NCI-H748 treated with DMSO at 0.1 percent for 48 hours (cell line): Measurements from ENCODE around the gene PPP6R3.
"Not testable (repeated sequence)": the region's sequence is repeated elsewhere in the genome, so short reads cannot be mapped to it uniquely, and the experiment has no call there.

Source experiments
- DNase-seq: peaks from one replicate; lab custom pipeline; 2025; lab: John Stamatoyannopoulos, UW

PPP6R3 gene

GRCh38 chr11:68460741-68461574 lies at the start of gene PPP6R3:
Gene PPP6R3, plus strand, starts transcription at chr11:68460752. Its CDS starts 76,913 bp downstream, at chr11:68537665.
- DNase-seq, result peak; percentile 34

DNA sequence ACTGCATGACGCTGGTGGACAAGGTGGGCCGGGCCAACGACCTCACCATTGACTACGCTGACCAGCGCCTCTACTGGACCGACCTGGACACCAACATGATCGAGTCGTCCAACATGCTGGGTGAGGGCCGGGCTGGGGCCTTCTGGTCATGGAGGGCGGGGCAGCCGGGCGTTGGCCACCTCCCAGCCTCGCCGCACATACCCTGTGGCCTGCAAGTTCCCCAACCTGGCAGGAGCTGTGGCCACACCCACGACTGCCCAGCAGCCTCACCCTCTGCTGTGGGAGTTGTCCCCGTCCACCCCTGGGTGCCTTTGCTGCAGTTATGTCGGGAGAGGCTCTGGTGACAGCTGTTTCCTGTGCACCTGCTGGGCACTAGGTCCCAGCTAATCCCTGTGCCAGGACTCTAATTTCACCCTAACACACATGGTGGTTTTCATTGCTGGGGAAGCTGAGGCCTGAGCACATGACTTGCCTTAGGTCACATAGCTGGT lies 49.0 kb upstream of the PPP6R3 start:
- DNase-seq, result no peak

DNA sequence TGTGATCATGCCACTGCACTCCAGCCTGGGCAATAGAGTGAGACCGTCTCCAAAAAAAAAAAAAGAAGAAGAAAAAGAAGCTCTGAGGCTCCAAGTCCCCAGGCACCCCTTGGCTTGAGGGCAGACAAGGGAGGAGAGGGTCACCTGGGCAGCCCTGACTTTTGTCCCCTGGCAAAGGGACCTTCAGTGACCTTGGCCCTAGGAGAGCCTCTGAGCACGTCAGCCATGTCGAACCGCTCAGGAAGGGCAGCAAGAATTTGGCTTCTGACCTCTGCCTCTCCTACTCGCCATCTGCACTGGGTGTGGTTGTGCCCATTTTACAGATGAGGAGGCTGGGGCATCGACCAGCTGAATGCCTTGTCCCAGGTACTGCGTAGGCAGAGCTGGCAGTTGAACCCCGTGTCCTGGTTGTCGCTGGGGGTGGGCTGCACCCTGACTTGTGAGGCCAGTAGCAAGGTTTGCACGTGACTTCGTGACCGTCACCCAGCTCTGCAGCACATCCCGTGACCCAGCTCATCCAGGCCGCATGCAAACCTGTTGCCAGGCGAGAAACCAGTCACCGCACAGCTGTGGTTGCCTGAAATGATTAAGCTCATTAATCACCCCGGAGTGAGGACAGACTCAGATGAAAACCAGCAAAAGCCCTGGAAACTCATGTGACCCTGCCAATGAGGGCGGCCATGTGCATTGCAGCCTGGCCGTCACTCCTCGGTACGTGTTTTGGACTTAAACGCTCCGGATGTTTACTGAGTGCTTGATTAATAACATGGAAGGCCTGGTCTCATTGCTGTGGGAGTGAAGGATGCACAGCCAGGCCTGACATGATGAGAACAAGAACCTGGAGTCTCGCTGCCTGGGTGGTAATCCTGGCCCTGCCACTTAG lies 47.7 kb upstream of the PPP6R3 start:
- DNase-seq, result no peak

DNA sequence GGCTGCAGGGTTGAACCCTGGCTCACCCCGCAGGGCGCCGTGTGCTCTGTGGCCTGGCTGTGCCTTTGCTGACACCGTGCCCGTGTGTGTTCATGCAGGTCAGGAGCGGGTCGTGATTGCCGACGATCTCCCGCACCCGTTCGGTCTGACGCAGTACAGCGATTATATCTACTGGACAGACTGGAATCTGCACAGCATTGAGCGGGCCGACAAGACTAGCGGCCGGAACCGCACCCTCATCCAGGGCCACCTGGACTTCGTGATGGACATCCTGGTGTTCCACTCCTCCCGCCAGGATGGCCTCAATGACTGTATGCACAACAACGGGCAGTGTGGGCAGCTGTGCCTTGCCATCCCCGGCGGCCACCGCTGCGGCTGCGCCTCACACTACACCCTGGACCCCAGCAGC lies 47.0 kb upstream of the PPP6R3 start:
- no peak for DNase-seq

- no peak for DNase-seq
Observed at GRCh38 chr11:68414496-68415221, 45.9 kb upstream of the PPP6R3 start.

DNA sequence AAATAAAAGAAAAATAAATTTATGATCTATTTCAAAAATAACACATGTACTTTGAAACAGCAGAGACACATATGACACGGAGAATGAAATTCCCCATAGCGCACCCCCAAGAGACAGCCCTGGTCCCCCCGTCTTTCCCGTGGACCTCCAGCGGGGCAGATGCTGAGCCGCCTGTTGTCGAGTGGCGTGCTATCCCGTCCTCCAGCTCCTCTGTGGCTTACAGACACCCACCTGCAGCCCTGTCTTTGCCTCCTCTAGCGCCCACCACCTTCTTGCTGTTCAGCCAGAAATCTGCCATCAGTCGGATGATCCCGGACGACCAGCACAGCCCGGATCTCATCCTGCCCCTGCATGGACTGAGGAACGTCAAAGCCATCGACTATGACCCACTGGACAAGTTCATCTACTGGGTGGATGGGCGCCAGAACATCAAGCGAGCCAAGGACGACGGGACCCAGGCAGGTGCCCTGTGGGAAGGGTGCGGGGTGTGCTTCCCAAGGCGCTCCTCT lies 44.4 kb upstream of the PPP6R3 start:
- DNase-seq, result no peak

- no peak for DNase-seq
Observed at GRCh38 chr11:68418648-68419047, 41.9 kb upstream of the PPP6R3 start.

GRCh38 chr11:68420171-68420570 lies 40.4 kb upstream of the PPP6R3 start:
- no peak for DNase-seq

DNA sequence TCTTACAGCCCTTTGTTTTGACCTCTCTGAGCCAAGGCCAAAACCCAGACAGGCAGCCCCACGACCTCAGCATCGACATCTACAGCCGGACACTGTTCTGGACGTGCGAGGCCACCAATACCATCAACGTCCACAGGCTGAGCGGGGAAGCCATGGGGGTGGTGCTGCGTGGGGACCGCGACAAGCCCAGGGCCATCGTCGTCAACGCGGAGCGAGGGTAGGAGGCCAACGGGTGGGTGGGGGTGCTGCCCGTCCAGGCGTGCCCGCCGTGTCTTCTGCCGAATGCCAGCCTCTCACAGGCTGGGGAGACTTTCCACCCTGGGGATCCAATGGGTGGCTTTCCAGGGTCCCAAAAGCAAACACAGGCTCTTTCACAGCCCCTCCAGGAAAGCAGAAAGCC lies 37.1 kb upstream of the PPP6R3 start:
- DNase-seq, result no peak

DNA sequence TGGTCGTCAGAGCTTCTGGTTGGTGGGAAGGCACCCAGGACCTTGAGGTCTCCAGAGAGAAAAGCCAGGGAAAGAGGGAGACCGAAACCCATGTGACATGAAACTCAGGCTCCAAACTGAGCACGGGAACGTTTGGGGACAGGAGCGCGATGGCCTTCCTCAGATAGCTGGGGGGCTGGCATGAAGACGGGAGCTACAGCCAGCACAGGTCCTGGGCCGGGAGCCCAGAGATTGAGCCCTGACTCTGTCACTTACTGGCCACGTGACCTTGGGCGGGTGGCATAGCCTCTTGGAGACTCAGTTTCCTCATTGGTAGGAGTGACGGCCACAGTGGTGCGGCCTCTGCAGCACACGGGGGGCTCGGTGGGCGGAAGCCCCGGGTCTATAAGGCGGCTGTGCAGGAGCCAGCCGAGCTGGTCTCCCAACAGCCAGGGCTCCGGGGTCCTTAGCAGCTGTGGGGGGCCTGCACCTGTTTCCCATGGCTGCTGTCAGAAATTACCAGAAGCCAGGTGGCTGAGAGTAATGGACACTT lies 36.4 kb upstream of the PPP6R3 start:
- DNase-seq, result no peak

DNA sequence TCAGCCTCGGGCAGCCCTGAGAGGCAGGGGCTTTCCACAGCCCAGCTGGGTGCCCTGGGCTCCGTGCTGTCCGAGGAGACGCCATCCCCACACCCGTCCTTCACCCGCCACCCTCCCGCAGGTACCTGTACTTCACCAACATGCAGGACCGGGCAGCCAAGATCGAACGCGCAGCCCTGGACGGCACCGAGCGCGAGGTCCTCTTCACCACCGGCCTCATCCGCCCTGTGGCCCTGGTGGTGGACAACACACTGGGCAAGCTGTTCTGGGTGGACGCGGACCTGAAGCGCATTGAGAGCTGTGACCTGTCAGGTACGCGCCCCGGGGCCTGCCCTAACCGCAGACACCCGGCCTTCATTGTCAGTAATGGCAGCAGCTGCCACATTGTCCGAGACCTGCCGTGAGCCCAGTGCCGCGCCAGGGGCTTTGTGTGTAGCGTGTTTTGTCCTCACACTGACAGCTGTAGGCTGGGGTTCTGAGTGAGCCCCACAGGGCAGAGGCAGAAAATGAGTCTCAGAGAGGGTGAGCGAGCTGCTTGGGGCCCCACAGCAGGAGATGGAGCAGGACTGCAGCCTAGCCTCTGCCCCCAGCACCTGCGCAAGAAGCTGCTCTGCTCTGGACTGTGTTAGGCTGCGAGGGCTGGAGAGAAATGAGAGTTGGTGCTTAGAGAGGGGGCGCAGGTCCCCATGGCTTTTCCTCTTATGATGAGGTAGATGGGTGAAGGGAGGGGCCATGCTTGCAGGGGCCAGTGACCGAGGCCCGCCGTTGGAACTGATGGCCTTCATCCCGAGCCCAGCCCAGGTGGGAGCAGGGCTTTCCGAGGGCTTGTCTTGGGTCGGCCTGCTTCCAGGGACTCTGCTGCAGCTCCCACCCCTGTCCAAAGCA lies 35.3 kb upstream of the PPP6R3 start:
- no peak for DNase-seq

DNA sequence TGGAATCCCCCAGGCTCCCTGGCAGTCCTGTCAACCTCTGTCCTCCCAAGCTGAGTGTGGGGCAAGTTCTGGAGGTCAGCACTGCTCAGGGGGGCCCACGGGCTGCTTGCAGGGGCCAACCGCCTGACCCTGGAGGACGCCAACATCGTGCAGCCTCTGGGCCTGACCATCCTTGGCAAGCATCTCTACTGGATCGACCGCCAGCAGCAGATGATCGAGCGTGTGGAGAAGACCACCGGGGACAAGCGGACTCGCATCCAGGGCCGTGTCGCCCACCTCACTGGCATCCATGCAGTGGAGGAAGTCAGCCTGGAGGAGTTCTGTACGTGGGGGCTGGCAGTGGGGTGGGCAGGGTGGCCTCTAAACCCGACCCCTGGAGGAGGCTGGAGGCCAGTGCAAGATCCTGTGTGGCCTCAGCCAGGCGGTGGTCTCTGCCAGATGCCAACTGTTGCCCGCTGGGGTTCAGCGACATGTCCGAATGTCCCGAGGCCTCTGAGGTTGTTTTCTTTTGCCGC lies 34.6 kb upstream of the PPP6R3 start:
- no peak for DNase-seq

DNA sequence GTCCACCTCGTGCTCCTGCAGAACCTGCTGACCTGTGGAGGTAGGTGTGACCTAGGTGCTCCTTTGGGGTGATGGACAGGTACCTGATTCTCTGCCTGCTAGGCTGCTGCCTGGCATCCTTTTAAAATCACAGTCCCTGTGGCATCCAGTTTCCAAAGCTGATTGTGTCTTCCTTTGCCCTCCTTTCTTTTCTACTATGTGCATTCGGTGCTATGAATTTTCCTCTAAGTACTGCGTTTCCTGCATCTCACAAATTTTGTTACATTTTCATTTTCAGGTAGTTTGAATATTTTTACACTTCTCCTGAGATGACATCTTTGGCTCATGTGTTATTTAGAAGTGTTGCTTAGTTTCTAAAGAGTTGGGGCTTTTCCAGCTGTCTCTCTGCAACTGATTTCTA lies 30.9 kb upstream of the PPP6R3 start:
- no peak for DNase-seq

DNA sequence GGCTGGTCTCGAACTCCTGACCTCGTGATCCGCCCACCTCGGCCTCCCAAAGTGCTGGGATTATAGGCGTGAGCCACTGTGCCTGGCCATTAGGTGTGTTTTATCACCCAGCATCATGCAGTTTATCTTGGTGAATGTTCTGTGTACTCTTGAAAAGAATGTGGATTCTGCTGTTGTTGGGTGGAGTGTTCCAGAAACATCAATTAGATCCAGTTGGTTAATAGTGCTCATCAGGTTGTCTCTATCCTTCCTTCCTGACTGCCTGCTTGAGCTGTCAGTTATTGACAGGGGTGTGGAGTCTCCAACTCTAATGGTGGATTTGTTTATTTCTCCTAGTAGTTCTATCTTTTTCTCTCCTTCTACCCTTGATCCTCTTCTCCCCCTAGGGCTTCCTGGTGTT lies 30.2 kb upstream of the PPP6R3 start:
- DNase-seq, result no peak

- DNase-seq, result no peak
Observed at GRCh38 chr11:68430801-68431200, 29.8 kb upstream of the PPP6R3 start.

GRCh38 chr11:68431984-68432645 lies 28.4 kb upstream of the PPP6R3 start:
- DNase-seq, result no peak

DNA sequence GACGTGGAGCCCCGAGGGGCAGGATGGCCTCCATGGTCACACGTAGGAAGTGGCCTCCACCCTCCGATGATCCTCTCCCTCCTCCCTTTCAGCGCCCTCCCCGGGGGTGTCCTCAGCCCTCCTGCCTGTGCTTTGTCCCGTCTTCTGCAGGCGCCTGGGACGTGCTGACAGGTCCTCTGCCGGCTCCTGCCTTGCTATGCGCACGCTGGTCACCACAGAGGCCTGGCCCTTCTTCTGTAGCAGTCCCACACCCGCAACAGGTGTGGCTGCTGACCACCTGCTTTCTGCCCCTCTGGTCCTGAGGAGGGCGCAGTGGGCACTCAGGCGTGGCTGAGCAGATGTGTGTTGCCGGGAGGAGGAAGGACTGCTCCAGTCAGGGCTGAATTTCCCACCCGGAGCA lies 27.7 kb upstream of the PPP6R3 start:
- no peak for DNase-seq

- no peak for DNase-seq
Observed at GRCh38 chr11:68433541-68433940, 27.0 kb upstream of the PPP6R3 start.

DNA sequence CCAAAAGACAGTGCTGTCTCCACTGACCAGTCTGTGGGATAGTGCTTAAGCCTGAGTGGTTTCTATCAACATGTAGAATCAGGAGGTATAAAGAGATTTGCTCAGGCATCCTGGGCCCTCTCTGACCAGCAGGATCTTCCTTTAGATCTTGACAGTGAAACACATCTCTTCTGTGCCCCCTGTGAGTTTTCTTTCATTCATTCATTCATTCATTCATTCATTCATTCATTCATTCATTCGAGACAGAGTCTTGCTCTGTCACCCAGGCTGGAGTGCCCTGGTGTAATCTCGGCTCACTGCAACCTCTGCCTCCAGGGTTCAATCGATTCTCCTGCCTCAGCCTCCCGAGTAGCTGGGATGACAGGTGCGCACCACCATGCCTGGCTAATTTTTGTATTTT lies 26.4 kb upstream of the PPP6R3 start:
- DNase-seq, result not testable (repeated sequence)
